ENCODE data around the gene CNNM1. TPM values are rescaled to one million over a fixed set of nuclear protein-coding genes. Genes with fewer than 3 reads are reported as not detected.

CNNM1 gene
- total RNA-seq, 1 experiment from 2014 or later: not detected

DNA sequence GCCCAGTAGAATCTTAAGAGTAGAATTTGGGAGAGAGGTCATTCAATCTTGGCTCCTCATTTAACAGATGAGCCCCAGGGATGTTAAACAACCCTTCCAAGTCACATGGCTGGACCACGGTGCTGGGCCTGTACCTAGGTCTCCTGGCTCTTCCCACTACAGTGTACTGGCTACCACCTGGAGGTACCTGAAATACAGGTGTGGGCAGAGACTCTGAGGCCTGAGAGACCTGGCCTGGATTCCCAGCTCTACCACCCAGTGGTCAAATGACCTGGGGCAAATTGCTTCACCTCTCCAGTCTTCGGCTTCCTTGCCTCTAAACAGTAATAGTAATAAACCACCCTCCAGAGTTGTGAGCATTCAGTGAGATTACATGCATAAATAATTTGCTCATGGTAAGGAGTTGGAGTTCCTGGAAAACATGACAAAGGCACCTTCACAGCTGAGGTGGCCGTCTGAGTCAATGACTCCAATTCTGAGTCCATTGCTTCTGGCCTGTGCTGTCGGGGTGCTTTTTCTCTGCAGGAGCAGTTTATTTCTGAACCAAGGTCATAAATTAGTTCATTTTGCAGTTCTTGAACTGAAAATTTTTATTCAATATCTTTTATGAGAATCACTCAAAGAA, 98.5 kb downstream of the CNNM1 start:
- H4K20me1 ChIP-seq (ENCODE audit: insufficient read depth): no peaks in the 10 kb centered on the region
- no peak overlapping the region for H3K27ac ChIP-seq (ENCODE audit: low read depth, low read length)
- H2AFZ ChIP-seq (ENCODE audit: low read depth, low read length, poor library complexity, severe bottlenecking): no peak overlapping the region
- CTCF ChIA-PET: interaction anchor here (4.1 kb wide), 1 partner anchor 8 kb away, joined by 12 read pairs; no protein-coding TSS in a partner anchor
- H3K9me3 ChIP-seq (ENCODE audit: control insufficient read depth in 1 of 2, insufficient read depth in 1 of 2, low read depth in 1 of 2, low read length in 2 of 2): no peaks in the 10 kb centered on the region
- no peak for DNase-seq (ENCODE audit: low read depth, low spot score)
- POLR2A ChIA-PET: no interaction called here
- H3K79me2 ChIP-seq (ENCODE audit: insufficient read depth, low read length): peaks cover 90% of the 10 kb centered on the region
- H3K4me1 ChIP-seq (ENCODE audit: control insufficient read depth in 1 of 2, insufficient read depth in 2 of 2, low read length in 2 of 2): peaks cover 7 to 16% of the 10 kb centered on the region in 2 experiments; a peak in 3 of 4 replicates
- H3K4me3 ChIP-seq (replicated peaks in 1 of 2; ENCODE audit: low read depth in 1 of 2, low read length in 2 of 2): no peak overlapping the region
- H3K9ac ChIP-seq (ENCODE audit: low read length): no peak overlapping the region
- H3K9me2 ChIP-seq (ENCODE audit: insufficient read depth): no peaks in the 10 kb centered on the region
- H3K4me2 ChIP-seq (ENCODE audit: low read length): no peak overlapping the region
- RAD21 ChIA-PET (ENCODE audit: low non-redundant PET in 1 of 2, low total read pairs in 2 of 2, uncharacterized antibody in 2 of 2, unreplicated experiment in 2 of 2): no interaction called here
- no peak for TF ChIP-seq POLR2AphosphoS5 (IDR thresholded peaks at IDR 0.05; ENCODE audit: low read depth, low read length)
- no peak for TF ChIP-seq SIN3A (IDR thresholded peaks at IDR 0.05; ENCODE audit: low read depth)
- no peak for TF ChIP-seq CEBPB (IDR thresholded peaks at IDR 0.05; ENCODE audit: low read depth)
- TF ChIP-seq, protein P1, sequence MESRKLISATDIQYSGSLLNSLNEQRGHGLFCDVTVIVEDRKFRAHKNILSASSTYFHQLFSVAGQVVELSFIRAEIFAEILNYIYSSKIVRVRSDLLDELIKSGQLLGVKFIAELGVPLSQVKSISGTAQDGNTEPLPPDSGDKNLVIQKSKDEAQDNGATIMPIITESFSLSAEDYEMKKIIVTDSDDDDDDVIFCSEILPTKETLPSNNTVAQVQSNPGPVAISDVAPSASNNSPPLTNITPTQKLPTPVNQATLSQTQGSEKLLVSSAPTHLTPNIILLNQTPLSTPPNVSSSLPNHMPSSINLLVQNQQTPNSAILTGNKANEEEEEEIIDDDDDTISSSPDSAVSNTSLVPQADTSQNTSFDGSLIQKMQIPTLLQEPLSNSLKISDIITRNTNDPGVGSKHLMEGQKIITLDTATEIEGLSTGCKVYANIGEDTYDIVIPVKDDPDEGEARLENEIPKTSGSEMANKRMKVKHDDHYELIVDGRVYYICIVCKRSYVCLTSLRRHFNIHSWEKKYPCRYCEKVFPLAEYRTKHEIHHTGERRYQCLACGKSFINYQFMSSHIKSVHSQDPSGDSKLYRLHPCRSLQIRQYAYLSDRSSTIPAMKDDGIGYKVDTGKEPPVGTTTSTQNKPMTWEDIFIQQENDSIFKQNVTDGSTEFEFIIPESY (IDR thresholded peaks at IDR 0.05; ENCODE audit: extremely low read depth, insufficient replicate concordance, low read length): no peak
- TF ChIP-seq, protein P2, sequence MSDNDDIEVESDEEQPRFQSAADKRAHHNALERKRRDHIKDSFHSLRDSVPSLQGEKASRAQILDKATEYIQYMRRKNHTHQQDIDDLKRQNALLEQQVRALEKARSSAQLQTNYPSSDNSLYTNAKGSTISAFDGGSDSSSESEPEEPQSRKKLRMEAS (IDR thresholded peaks at IDR 0.05): no peak
- TF ChIP-seq, protein P3, sequence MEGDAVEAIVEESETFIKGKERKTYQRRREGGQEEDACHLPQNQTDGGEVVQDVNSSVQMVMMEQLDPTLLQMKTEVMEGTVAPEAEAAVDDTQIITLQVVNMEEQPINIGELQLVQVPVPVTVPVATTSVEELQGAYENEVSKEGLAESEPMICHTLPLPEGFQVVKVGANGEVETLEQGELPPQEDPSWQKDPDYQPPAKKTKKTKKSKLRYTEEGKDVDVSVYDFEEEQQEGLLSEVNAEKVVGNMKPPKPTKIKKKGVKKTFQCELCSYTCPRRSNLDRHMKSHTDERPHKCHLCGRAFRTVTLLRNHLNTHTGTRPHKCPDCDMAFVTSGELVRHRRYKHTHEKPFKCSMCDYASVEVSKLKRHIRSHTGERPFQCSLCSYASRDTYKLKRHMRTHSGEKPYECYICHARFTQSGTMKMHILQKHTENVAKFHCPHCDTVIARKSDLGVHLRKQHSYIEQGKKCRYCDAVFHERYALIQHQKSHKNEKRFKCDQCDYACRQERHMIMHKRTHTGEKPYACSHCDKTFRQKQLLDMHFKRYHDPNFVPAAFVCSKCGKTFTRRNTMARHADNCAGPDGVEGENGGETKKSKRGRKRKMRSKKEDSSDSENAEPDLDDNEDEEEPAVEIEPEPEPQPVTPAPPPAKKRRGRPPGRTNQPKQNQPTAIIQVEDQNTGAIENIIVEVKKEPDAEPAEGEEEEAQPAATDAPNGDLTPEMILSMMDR (IDR thresholded peaks at IDR 0.05 in 2 of 3, conservative IDR thresholded peaks at IDR 0.05 in 1 of 3; ENCODE audit: borderline replicate concordance in 1 of 3, insufficient read depth in 1 of 3, low read depth in 2 of 3, low read length in 2 of 3): no peak
- TF ChIP-seq, protein P4, sequence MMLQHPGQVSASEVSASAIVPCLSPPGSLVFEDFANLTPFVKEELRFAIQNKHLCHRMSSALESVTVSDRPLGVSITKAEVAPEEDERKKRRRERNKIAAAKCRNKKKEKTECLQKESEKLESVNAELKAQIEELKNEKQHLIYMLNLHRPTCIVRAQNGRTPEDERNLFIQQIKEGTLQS (IDR thresholded peaks at IDR 0.05): no peak
- no peak for TF ChIP-seq SP1 (IDR thresholded peaks at IDR 0.05; ENCODE audit: low read depth)
- H3K27me3 ChIP-seq (ENCODE audit: insufficient read depth, low read length): no peaks in the 10 kb centered on the region
- ATAC-seq: no peak
- intact Hi-C loops (cut with micrococcal nuclease): no loop called here
- no TSS peak for BruUV-seq (replicated peaks)
- peaks cover 6 to 14% of the 10 kb centered on the region in 2 experiments; a peak in 3 of 4 replicates for H3K36me3 ChIP-seq (ENCODE audit: control insufficient read depth in 1 of 2, insufficient read depth in 2 of 2, low read length in 2 of 2)
